ENCODE measurements around the gene SIL1. TPM values are rescaled to one million over a fixed set of nuclear protein-coding genes. Genes with fewer than 3 reads are reported as not detected.
"Not testable (repeated sequence)": the region's sequence is repeated elsewhere in the genome, so short reads cannot be mapped to it uniquely, and the experiment has no call there.

Gene SIL1
- total RNA-seq, 1 donor from 2014 or later, result 16.1 TPM

DNA sequence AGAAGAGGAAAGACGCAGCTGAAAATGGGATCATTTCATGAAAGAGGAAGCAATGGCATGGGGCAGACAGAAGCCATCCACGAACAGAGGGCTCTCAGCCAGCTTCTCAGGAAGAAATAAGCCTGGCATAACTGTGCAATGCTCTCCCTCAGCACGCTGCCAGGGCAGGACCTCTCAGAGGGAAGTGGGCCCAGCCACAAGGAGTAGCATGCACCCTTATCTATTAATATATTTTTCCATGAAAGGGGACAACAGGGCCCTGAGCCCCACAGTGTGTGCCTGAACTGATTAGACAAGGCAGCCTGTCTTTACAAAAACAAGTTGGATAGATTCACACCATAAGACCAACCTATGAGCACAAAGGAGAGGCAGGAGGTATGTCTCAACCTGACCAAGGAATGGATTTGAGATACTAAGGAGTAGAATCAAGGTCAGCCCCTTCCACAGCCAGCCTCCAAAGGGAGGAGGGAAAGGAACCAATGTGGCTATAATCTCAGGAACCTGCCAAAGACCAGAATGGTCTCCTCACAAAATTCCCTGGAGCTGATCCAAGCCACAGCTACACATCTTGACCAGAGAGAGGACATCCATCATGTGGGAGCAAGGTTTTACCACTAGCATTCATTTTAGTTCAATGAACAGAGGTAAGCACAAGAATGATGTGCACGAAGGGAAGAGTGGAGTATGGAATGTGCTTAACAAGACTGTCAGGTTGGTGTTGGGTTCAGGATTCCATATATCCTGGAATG, 154.8 kb downstream of the SIL1 start:
- Mint-ChIP-seq H3K9me3 (no peaks in the 10 kb centered on the region), H3K27me3 (no peaks in the 10 kb centered on the region), H3K4me1 (no peaks in the 10 kb centered on the region), H3K36me3 (ENCODE audit: low read depth) (peaks cover 15% of the 10 kb centered on the region), H3K4me3 (no peak overlapping the region), H3K27ac (no peak overlapping the region)
- intact Hi-C loops (cut with micrococcal nuclease), result no loop called here
- TF ChIP-seq, protein P1, sequence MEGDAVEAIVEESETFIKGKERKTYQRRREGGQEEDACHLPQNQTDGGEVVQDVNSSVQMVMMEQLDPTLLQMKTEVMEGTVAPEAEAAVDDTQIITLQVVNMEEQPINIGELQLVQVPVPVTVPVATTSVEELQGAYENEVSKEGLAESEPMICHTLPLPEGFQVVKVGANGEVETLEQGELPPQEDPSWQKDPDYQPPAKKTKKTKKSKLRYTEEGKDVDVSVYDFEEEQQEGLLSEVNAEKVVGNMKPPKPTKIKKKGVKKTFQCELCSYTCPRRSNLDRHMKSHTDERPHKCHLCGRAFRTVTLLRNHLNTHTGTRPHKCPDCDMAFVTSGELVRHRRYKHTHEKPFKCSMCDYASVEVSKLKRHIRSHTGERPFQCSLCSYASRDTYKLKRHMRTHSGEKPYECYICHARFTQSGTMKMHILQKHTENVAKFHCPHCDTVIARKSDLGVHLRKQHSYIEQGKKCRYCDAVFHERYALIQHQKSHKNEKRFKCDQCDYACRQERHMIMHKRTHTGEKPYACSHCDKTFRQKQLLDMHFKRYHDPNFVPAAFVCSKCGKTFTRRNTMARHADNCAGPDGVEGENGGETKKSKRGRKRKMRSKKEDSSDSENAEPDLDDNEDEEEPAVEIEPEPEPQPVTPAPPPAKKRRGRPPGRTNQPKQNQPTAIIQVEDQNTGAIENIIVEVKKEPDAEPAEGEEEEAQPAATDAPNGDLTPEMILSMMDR (IDR thresholded peaks at IDR 0.05), result no peak
- ATAC-seq (ENCODE audit: low read depth) (no peak), DNase-seq (no peak)
- POLR2A ChIA-PET, result no interaction called here
- CTCF ChIA-PET, result interaction anchor here (0.6 kb wide), 1 partner anchor 1220 kb away, joined by 3 read pairs; no protein-coding TSS in a partner anchor

DNA sequence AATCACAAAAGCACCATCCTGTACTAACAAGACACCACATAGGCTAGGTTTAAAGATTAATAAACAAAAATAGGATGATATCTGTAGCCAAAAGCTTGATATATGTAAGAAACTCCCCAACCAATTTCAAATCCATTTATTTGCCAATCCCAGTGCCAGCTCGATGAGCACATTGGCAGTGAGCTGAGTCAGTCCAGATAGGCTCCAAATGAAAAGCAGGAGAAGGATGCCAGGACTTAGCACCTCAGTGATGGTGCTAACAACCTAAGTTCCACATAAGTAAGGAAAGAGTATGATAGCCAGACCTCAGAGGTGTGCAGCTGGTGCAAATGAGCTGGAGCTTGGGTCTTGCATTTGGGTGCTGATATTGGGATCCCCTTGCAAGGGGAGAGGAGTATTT, 158.1 kb downstream of the SIL1 start:
- H3K27me3 Mint-ChIP-seq, result no peaks in the 10 kb centered on the region
- H3K4me1 Mint-ChIP-seq, result no peaks in the 10 kb centered on the region
- TF ChIP-seq, protein P1 (IDR thresholded peaks at IDR 0.05), result no peak
- ChIA-PET POLR2A (no interaction called here), CTCF (no interaction called here)
- DNase-seq (no peak), ATAC-seq (ENCODE audit: low read depth) (no peak)
- no peak overlapping the region for H3K4me3 Mint-ChIP-seq
- intact Hi-C loops (cut with micrococcal nuclease), result no loop called here
- H3K36me3 Mint-ChIP-seq (ENCODE audit: low read depth), result peaks cover 35% of the 10 kb centered on the region
- H3K9me3 Mint-ChIP-seq, result peaks cover 10% of the 10 kb centered on the region
- H3K27ac Mint-ChIP-seq, result no peak overlapping the region

DNA sequence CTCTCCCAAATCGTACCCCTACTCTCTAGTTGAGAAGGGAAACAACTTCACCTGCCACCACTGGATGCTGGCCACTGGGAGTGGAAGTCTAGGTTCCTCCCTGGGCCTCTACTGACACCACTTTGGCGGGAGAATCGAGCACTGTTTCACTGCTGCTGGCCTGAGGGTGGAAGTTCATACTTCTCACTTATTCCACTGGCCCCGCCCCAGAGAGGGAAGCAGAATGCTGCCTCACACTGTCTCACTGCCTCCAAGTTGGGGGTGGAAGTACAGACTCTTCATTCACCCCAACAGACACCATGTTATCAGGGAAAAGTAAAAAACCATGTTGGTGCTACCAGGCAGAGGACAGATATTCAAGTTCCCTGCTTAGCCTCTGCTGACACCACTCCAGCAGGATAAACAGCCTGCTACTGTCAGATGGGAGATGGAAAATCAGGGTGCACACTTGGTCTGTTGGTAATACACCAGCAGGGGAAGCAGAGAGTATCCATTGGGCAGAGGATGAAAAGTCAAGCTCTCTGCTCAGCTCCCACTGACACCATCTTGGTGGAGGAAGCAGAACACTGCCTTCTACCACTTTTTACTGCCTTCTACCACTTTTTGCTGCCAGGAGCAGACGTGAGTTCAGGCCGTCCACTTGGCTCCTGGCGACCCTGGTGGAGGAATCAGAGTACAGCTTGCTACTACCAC, 159.4 kb downstream of the SIL1 start:
- DNase-seq, result no peak
- H3K4me1 Mint-ChIP-seq, result no peaks in the 10 kb centered on the region
- intact Hi-C loops (cut with micrococcal nuclease), result no loop called here
- CTCF ChIA-PET, result no interaction called here
- no peak overlapping the region for H3K4me3 Mint-ChIP-seq
- no peak for ATAC-seq (ENCODE audit: low read depth)
- TF ChIP-seq, protein P1 (IDR thresholded peaks at IDR 0.05), result no peak
- H3K36me3 Mint-ChIP-seq (ENCODE audit: low read depth), result peaks cover 35% of the 10 kb centered on the region
- H3K27me3 Mint-ChIP-seq, result no peaks in the 10 kb centered on the region
- peaks cover 11% of the 10 kb centered on the region for H3K9me3 Mint-ChIP-seq
- POLR2A ChIA-PET, result no interaction called here
- H3K27ac Mint-ChIP-seq, result no peak overlapping the region

DNA sequence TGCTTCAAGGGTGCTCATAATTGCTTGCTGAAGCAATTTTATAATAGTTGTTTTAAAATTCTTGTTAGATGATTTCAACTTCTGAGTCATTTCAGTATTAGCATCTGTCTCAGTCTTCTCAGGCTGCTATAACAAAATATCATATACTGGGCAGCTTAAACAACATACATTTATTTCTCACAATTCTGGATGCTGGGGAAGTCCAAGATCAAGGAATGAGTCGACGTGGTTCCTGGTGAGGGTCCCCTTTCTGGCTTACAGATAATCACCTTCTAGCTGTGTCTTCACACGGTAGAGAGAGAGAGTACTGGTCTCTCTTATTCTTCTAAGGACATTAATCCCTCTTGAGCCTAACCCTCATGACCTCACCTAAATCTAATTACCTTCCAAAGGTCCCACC, 160.4 kb downstream of the SIL1 start:
- DNase-seq (no peak), ATAC-seq (ENCODE audit: low read depth) (no peak)
- intact Hi-C loops (cut with micrococcal nuclease), result no loop called here
- no peak overlapping the region for H3K4me3 Mint-ChIP-seq
- H3K9me3 Mint-ChIP-seq, result peaks cover 19% of the 10 kb centered on the region
- ChIA-PET POLR2A (no interaction called here), CTCF (no interaction called here)
- H3K36me3 Mint-ChIP-seq (ENCODE audit: low read depth), result peaks cover 37% of the 10 kb centered on the region
- no peaks in the 10 kb centered on the region for H3K27me3 Mint-ChIP-seq
- TF ChIP-seq, protein P1 (IDR thresholded peaks at IDR 0.05), result no peak
- H3K4me1 Mint-ChIP-seq, result no peaks in the 10 kb centered on the region
- H3K27ac Mint-ChIP-seq, result no peak overlapping the region

DNA sequence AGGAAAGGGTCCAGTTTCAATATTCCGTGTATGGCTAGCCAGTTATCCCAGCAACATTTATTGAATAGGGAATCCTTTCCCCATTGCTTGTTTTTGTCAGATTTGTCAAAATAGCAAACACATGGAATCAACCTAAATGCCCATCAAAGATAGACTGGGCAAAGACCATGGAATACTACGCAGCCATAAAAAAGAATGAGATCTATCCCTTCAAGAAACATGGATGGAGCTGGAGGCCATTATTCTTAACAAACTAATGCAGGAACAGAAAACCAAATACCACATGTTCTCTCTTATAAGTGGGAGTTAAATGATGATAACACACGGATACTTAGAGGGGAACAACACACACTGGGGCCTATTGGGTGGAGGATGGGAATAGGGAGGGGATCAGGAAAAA, 161.8 kb downstream of the SIL1 start:
- H3K4me3 Mint-ChIP-seq; H3K27ac Mint-ChIP-seq; DNase-seq; H3K4me1 Mint-ChIP-seq; POLR2A ChIA-PET; CTCF ChIA-PET; H3K27me3 Mint-ChIP-seq; ATAC-seq (ENCODE audit: low read depth); intact Hi-C loops (cut with micrococcal nuclease): not testable (repeated sequence)
- Mint-ChIP-seq H3K9me3 (peaks cover 19% of the 10 kb centered on the region), H3K36me3 (ENCODE audit: low read depth) (peaks cover 34% of the 10 kb centered on the region)
